HG03439 (cell line): Measurements from ENCODE around the gene MARCHF7.
"Not testable (repeated sequence)": the region's sequence is repeated elsewhere in the genome, so short reads cannot be mapped to it uniquely, and the experiment has no call there.

Experiments
- ATAC-seq: cut with Tn5 transposase; IDR thresholded peaks from one replicate; pipeline ENCODE4 v1.9.1; 2021; ENCODE audit warnings: mild to moderate bottlenecking, moderate library complexity; ENCODE audit not compliant: unreplicated experiment

Gene MARCHF7, protein sequence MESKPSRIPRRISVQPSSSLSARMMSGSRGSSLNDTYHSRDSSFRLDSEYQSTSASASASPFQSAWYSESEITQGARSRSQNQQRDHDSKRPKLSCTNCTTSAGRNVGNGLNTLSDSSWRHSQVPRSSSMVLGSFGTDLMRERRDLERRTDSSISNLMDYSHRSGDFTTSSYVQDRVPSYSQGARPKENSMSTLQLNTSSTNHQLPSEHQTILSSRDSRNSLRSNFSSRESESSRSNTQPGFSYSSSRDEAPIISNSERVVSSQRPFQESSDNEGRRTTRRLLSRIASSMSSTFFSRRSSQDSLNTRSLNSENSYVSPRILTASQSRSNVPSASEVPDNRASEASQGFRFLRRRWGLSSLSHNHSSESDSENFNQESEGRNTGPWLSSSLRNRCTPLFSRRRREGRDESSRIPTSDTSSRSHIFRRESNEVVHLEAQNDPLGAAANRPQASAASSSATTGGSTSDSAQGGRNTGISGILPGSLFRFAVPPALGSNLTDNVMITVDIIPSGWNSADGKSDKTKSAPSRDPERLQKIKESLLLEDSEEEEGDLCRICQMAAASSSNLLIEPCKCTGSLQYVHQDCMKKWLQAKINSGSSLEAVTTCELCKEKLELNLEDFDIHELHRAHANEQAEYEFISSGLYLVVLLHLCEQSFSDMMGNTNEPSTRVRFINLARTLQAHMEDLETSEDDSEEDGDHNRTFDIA

DNA sequence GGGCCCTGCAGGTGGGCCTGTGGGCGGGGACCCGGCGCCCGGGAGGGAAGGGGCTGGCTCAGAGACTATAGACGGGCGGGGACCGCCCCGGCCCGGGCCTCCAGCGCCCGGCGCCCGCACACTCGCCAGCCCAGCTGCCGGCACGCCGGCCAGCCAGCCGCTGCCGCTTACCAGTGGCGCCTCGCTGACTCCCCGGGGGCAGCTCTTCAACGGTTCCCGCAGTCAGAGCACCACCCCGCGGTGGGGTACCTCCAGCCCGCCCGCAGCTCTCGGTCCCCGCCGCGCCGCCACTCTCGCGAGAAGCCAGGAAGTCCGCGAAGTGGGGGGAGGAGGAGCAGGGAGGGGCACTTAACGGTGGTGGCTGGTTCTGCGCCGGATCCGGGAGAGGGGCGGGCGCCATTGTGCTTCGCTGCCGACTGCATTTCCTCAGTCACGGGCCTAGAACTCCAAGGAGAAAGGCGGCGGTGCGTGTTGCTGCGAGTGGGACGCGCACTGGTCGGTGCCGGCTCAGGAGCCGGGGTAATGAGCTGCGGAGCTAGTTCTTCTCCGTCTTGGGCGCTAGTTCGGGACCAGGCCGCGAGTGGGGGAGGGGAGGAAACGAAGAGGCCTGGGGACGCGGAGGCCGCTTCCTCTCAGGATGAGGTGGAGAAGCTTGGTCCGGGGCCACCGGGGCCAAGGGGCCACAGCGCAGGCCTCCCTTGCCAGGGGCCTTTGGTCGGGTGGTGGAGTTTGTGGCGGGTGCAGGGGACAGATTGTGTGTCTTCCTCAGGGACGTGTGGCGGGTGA, at the start of gene MARCHF7:
MARCHF7 (plus strand) TSS at position 364 of the 786 bp plus-strand sequence. CDS start 16,517 bp downstream, outside the sequence.
- ATAC-seq = peak; percentile 96

DNA sequence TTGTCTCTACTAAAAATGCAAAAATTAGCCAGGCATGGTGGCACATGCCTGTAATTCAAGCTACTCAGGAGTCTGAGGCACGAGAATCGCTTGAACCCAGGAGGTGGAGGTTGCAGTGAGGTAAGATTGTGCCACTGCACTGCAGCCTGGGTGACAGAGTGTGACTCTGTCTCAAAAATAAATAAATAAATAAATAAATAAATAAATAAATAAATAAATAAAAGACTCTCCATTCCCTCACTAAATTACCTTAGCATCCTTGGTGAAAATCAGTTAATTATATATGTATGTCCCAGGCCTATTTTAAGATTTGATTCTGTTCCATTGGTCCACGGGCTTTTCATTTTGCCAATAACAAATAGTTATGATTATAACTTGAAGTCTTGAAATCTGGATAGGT, 44.9 kb upstream of the MARCHF7 start:
- not testable (repeated sequence) for ATAC-seq

DNA sequence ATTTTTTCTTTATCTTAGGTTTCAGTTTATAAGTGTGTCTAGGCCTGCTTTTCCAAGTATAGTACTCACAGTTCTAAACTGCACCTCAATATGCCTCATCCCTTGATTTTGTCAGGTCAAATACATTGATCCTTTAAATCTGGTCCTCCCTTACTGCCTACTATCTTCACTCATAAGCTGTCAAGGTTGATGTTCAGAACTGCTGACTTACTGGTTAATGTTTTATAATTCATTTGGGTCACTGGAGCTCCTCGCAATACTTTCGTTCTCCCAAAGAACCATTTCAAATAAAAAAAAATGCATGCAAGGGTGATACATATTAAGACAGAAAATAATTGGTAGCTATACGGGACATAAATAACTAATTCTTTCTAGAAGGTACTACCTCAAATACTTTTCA, 41.3 kb upstream of the MARCHF7 start:
- ATAC-seq = no peak

DNA sequence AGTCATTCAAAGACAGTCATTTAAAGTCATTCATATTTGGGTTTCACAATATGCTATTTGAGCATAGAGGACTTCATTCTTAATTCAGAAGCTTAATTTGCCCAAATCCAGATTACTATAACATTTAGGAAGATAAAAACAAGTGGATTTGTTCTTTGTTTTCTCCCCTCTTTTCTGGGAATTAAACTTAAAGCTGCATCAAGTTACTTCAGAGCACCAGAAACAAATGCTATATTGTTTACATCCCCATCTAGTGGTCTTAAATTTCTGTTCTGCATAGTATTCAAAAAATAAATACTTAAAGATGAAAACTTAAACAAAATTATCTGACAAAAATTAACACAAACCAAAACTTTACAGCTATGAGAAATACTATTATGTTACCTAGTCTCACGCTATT, 34.7 kb upstream of the MARCHF7 start:
- ATAC-seq = no peak

DNA sequence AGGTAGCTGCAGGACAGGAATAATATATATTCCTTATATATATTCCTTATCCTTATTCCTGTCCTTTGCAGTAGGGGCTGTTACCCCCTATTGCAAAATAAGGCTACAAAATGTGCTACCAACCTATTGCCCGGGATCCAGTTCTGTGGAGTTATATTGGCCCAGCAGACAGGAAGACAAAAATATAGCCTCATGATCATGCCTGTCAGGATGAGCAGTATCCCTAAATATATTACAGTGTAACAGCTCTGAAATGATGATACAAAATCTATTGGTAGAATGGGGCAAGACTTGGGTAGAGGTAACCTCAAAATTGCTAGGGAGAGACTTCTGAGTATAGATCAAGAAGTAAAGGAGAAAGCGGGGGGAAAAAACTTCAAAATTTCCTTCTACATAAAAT, 31.6 kb upstream of the MARCHF7 start:
- ATAC-seq = no peak

DNA sequence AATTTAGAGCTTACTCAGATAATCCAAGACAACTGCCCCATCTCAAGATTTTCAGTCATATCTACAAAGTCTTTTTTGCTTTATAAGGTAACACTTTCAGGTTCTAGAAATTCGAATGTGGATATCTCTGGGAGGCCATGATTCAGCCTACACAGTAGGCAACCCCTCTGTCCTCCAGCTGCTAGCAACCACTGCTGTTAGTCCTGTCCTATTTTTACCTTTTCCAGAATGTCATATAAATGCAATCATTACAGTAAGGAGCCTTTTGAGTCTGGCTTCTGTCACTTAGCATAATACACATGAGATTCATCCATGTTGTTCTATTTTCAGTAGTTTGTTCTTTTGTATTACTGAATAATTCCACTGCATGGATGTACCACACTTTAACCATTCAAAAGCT, 28.5 kb upstream of the MARCHF7 start:
- ATAC-seq = no peak

DNA sequence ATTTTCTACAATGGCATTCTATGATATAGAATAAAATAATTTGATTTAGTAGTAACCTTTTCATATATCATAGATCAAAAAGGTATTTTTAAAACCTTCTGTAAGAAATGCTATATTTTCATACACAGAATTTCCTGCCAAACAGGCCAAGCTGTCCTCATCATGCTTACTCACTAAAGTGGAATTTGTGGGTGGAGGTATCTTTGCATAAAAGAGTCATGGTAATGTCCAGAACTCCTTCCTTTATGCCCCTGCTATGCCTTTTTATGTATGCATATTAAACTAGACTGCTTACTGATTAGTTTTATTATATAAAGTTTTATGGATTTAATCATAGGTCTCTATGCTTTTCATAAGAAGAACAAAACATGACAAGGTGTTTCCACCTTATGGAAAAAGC, 27.5 kb upstream of the MARCHF7 start:
- ATAC-seq = no peak

DNA sequence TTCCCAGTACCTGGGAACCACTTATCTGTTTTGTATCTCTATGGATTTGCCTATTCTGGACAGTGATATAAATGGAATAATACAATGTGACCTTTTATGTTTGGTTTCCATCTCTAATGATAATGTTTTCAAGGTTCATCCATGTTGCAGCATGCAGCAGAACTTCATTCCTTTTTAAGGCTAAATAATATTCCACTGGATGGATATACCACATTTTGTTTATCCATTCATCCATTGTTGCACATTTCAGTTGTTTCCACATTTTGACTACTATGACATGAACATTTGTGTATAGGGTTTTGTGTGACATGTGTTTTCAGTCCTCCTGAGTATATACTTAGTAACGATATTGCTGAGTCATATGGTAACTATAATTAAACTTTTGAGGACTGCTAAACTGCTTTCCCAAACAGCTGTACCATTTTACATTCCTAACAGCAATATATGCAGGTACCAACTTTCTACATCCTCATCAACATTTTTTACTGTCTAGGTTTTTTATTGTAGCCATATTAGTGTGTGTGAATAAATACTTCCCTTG, 17.7 kb upstream of the MARCHF7 start:
- ATAC-seq = no peak

DNA sequence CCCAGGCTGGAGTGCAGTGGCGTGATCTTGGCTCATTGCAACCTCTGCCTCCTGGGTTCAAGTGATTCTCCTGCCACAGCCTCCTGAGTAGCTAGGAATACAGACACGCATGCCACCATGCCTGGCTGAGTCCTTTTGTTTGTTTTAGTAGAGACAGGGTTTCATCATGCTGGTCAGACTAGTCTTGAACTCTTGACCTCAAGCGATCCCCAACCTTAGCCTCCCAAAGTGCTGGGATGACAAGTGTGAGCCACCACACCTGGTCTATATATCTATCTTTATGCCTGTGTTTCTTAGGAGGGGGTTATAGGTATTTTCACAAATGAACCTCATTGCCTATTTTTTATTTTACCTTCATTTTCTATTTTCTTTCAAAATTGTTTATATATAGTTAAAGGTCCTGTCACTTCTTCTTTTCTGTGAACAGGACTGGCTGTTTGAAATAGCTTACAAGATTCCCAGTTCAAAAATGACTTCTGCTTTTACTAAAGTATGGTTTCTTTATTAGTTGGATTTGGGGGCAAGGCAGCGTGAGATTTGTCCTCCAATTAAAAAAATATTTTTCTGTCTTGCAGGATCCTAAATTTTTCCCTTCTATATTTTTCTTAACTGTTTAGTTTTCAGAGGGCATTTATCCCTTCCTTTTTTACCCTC, 16.4 kb upstream of the MARCHF7 start:
- no peak for ATAC-seq

DNA sequence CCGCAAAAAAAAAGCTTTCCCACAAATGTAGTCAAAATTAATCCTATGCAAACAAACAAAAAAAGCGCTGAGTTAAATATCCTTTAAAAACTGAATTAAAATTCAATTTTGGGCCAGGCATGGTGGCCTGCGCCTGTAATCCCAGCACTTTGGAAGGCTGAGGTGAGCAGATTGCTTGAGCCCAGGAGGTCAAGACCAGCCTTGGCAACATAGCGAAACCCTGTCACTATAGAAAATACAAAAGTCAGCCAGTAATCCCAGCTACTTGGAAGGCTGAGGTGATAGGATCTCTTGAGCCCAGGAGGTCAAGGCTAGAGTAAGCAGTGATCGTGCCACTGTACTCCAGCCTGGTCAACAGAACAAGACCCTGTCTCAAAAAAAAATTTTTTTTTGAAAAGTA, 8.8 kb upstream of the MARCHF7 start:
- ATAC-seq = no peak

DNA sequence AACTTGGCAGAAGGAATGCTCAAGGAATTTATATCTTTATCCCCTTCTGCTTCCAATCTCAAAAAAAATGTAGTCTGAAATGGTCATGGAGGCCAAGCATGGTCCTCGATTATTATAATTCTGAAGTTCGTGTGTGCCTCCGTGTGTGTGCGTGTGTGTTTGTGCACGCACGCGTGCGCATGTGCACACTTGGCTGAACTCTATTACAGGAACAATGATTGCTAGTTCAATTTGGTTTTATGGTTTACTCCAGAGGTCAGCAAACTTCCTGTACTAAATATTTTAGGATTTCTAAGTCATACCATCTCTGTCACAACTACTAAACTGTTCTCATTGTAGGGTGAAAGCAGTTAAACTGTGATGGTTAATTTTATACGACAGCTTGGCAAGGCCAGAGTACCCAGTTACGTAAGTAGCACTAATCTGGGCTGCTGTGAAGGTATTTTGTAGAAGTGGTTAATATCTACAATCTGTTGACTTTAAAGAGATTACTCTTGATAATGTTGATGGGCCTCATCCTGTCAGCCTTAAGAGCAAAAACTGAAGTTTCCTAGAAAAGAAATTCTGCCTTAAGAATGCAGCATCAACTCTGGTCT, 5.8 kb upstream of the MARCHF7 start:
- no peak for ATAC-seq

DNA sequence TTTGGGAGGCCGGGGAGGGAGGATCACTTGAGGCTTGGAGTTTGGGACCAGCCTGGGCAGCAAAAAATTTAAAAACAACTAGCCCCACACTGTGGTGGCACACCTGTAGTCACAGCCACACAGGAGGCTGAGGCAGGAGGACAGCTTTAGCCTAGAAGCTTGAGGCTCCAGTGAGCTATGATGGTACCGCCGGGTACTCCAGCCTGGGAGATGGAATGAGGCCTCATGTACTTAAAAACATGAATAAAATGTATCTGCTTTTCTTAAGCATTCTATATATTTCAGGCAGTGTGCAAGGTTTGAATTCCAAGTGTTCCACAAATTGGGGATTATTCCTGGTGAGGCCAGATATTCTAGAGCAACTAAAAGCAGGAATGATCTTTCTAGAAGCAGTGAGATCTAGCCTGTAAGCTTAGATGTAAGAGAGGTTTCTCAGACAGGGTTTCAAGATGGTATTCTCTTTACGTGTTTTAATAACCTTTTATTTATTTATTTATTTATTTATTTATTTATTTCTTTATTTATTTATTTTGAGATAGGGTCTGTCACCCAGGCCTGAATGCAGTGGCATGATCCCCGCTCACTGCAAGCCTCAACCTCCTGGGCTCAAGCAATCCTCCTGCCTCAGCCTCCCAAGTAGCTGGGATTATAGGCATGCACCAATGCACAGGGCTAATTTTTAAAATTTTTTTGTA, 4.1 kb upstream of the MARCHF7 start:
- no peak for ATAC-seq

DNA sequence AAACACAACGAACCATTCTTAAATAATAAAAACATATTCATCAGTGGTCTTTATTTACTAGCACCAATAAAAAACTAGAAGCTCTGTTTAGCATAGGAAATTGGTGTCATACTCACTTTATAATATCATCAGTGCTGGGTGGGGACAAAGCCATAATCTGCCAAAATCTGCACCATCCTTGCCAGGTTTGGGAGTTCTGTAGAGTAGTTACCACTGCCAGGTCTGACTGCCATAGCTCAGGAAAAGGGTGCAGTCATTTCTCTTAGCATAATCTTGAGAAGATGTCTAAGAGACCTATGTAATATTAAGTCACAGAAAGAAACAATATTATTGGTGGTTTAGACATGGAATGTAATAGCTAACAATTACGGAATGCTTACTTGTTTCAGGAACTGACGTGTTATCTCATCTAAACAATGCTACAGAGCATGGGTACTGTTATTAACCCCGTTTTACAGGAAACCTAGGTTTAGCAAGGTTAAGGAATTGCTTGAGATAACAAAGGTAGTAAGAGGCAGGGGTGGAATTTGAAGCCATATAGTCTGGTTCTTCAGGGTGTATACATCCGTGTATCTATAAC, 1.6 kb upstream of the MARCHF7 start:
- no peak for ATAC-seq

DNA sequence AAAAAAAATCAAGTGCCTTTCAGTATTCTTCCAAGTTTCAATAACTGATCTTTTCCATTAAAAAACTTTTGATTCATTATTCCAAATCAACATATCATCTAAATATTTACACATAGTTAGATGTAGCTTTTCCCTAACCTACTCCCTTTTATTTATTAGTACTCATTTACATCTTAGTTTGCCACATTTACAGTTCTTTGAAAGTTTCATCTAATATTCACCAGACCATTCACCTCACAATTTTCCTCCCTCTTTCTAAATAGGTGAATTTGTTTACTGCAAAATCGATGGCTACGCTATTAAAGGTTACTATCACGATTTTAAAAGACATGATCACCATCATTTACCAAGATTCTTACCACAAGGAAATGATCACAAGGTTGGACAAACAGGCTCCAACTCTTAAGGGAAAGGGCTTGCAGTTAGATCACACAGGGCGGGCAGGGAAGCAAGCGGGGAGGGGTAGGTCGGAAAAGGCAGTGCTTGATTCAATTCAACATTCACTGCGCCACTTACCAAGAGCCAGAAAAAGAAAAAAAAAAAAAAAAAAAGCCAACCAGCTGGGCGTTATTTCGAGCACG, 654 bp upstream of the MARCHF7 start:
- ATAC-seq = no peak

DNA sequence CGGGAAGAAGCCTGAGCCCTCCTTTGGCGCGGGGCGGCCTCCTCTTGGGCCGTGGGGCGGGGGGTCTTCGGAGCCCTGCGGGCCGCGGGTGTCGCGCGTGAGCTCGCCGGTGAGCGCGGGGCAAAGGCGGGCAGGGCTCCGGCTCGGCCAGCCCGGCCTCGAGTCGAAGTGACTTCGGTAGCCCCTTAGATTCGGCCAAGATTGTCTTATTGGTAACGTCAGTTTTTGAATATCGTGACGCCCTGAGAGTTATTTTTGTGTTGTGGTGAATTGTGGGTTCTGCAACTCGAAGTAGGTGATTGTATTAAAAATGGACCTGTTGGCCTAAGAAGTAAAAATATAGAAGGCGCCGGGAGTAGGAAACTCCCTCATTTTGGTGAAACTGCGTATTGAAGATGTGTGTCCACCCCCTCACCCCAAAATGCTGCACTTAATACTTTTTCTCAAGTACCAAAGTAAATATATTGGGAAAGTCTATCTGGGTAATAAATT, 669 bp downstream of the MARCHF7 start:
- peak; percentile 6 for ATAC-seq

DNA sequence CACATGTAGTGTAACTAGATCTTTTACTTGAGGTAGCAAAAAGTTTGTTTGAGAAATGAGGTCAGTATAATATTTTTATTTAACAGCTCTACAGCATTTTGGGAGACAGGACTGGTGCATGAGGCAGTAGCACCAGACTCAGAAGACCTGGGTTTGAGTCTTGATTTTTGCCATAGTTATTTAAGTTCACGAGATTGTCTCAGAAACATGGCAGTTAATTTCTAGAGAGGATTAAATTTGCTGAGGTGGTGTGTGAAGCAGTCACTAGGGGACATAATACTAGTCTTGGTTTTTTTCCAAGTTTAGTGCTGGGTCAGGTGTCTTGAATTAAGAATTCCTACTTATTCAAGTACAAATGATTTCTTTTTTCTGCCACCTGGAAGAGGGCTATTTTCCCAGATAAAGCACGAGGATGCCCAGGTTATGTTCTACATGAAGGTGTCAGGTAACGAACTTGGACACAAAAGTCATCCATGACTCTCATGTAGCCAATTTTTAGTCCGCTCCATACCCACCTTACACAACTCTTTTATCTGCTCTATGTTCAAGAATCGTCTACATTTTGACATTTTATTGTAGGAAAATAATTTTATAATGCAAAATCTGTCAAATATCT, 1.4 kb downstream of the MARCHF7 start:
- ATAC-seq = no peak

DNA sequence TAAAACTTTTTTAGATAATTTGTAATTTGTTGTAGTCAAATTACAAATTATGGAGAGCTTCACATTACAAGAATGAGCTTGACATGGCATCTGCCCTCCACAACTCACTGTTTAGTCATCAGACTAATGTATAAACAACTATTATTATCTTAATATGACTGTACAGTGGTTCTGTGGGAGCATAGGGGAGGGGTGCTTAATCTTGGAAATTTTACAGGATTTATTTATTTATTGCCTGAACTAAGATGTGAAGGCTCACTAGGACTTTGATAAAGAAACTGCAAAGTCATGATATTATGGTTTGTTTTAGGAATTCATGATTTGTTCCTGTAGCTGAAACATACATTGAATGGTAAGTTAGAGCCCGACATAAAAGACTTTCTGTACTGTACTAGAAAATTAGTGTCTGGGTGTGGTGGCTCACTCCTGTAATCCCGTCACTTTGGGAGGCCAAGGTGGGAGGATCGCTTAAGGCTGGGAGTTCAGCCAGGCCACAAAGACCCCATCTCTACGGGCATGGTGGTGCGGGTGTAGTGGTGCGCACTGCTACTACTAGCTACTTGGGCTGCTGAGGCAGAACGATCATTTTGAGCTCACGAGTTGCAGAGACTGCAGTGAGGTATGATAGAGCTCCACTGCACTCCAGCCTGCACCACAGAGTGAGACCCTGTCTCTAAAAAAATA, 2.1 kb downstream of the MARCHF7 start:
- no peak for ATAC-seq

DNA sequence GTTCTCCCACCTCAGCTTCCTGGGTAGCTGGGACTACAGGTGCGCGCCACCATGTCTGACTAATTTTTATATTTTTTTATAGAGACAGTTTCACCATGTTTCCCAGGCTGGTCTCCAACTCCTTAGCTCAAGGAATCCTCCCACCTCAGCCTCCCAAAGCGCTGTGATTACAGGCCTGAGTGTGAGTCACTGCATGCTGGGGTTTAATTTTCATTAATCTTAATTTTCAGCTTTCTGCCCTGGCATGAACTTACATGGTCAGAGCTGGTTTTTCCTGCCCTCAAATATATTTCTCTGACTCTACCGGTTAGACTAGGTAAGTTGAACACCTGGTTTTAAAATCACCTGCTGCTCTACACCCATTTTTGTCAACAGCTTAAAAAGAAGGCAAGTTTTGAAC, 3.1 kb downstream of the MARCHF7 start:
- ATAC-seq = no peak
